GM12878 (cell line): ENCODE measurements around the gene ITFG1. TPM values are rescaled to one million over a fixed set of nuclear protein-coding genes. Genes with fewer than 3 reads are reported as not detected.

Source experiments
- BRCA1 ChIP-seq: IDR thresholded peaks from 2 replicates; pipeline ENCODE4 v1.6.1; 2011; ENCODE audit warnings: low read depth, low read length, improper control_type of control experiment
- CBFB ChIP-seq: IDR thresholded peaks from 2 replicates; pipeline ENCODE4 v1.6.1; 2016; ENCODE audit warnings: antibody characterized with exemption, low read depth
- EED ChIP-seq: sonication (generic); IDR thresholded peaks from 2 replicates; pipeline ENCODE4 v1.6.1; 2016; ENCODE audit warnings: antibody characterized with exemption, low read depth
- HDAC6 ChIP-seq: fragments of 200-600 bp; sonication (generic); IDR thresholded peaks from one replicate; pipeline ENCODE4 v1.8.0; 2017; ENCODE audit warnings: antibody characterized with exemption; ENCODE audit not compliant: unreplicated experiment
- HDGF ChIP-seq: fragments of 450-650 bp; IDR thresholded peaks from 2 replicates; pipeline ENCODE4 v1.6.1; 2016; ENCODE audit warnings: antibody characterized with exemption
- IRF5 ChIP-seq: fragments of 450-650 bp; IDR thresholded peaks from 2 replicates; pipeline ENCODE4 v1.6.1; 2017; ENCODE audit warnings: borderline replicate concordance
- KAT2A ChIP-seq: conservative IDR thresholded peaks from 2 replicates; pipeline ENCODE4 v1.6.1; 2011; ENCODE audit warnings: low read depth, low read length; ENCODE audit not compliant: control insufficient read depth
- NBN ChIP-seq: fragments of 450-650 bp; IDR thresholded peaks from 2 replicates; pipeline ENCODE4 v1.6.1; 2016
- NFXL1 ChIP-seq: fragments of 450-650 bp; IDR thresholded peaks from 2 replicates; pipeline ENCODE4 v1.6.1; 2017; ENCODE audit warnings: antibody characterized with exemption, mild to moderate bottlenecking, borderline replicate concordance
- NRF1 ChIP-seq: conservative IDR thresholded peaks from 2 replicates; pipeline ENCODE4 v1.6.1; 2011; ENCODE audit warnings: mild to moderate bottlenecking, low read depth, low read length, improper control_type of control experiment
- RAD51 ChIP-seq: fragments of 450-650 bp; IDR thresholded peaks from 2 replicates; pipeline ENCODE4 v1.6.1; 2016; ENCODE audit warnings: moderate library complexity, mild to moderate bottlenecking, inconsistent platforms
- RB1 ChIP-seq: fragments of 450-650 bp; formaldehyde crosslinking; IDR thresholded peaks from 2 replicates; pipeline ENCODE4 v1.6.1; 2017; ENCODE audit warnings: mild to moderate bottlenecking, borderline replicate concordance
- SMAD1 ChIP-seq: fragments of 450-650 bp; IDR thresholded peaks from 2 replicates; pipeline ENCODE4 v1.6.1; 2018; ENCODE audit warnings: mild to moderate bottlenecking, low read depth; ENCODE audit not compliant: partially characterized antibody
- SMARCA5 ChIP-seq: fragments of 450-650 bp; IDR thresholded peaks from 2 replicates; pipeline ENCODE4 v1.6.1; 2017; ENCODE audit warnings: mild to moderate bottlenecking
- SPI1 ChIP-seq: IDR thresholded peaks from 2 replicates; pipeline ENCODE4 v1.6.1; 2011; ENCODE audit warnings: low read depth, mild to moderate bottlenecking, low read length, moderate library complexity, borderline replicate concordance; ENCODE audit not compliant: insufficient read depth
- SRF ChIP-seq, 2 experiments: IDR thresholded peaks; 2 replicates each; pipeline ENCODE4 v1.6.1; 2011; ENCODE audit warnings: low read depth in 2 of 2, low read length in 2 of 2, mild to moderate bottlenecking in 1 of 2, moderate library complexity in 1 of 2
- TBL1XR1 ChIP-seq: IDR thresholded peaks from 2 replicates; pipeline ENCODE4 v1.6.1; 2012; ENCODE audit warnings: low read depth, low read length, improper control_type of control experiment
- YBX1 ChIP-seq: fragments of 450-650 bp; IDR thresholded peaks from 2 replicates; pipeline ENCODE4 v1.6.1; 2016; ENCODE audit warnings: antibody characterized with exemption
- YY1 ChIP-seq: IDR thresholded peaks from 2 replicates; pipeline ENCODE4 v1.6.1; 2011; ENCODE audit warnings: low read depth, mild to moderate bottlenecking, low read length
- ZBTB33 ChIP-seq: fragments of 450-650 bp; IDR thresholded peaks from 2 replicates; pipeline ENCODE4 v1.6.1; 2017; ENCODE audit warnings: mild to moderate bottlenecking
- ZNF217 ChIP-seq: fragments of 450-650 bp; IDR thresholded peaks from 2 replicates; pipeline ENCODE4 v1.6.1; 2017; ENCODE audit warnings: antibody characterized with exemption, mild to moderate bottlenecking
- ZNF384 ChIP-seq: IDR thresholded peaks from 2 replicates; pipeline ENCODE4 v1.6.1; 2012; ENCODE audit warnings: low read depth, mild to moderate bottlenecking, low read length, improper control_type of control experiment, borderline replicate concordance
- ZSCAN29 ChIP-seq: fragments of 450-650 bp; IDR thresholded peaks from 2 replicates; pipeline ENCODE4 v1.6.1; 2017; ENCODE audit warnings: mild to moderate bottlenecking, moderate library complexity
- polyA plus RNA-seq, 11 experiments: library from polyadenylated mRNA; depleted of rRNA in 4 of 11; unstranded in 6 of 11; stranded (reverse) in 5 of 11; fragments of >200 nt; fragmentation: Nextera tagmentation in 4 of 11; fragmentation: Illumina TruSeq in 1 of 11; extraction: Ambion mirVana in 4 of 11; extraction: Trizol in 1 of 11; gene quantifications; 1 replicate in 1 of 11; 2 replicates in 10 of 11; pipeline versions ENCODE4 v1.2.1 to v1.2.3, GENCODE V29; 2011 to 2016; ENCODE audit warnings: inconsistent platforms in 2 of 11, missing spikeins in 2 of 11, low read depth in 1 of 11
- total RNA-seq, 4 experiments: library from RNA; depleted of rRNA in 3 of 4; stranded (reverse); fragments of >200 nt in 3 of 4; fragmentation: Illumina TruSeq in 1 of 4; extraction: Trizol in 1 of 4; gene quantifications; 2 replicates each; pipeline versions ENCODE4 v1.2.1 to v1.2.3, GENCODE V29; 2013 to 2021
- TF ChIP-seq, protein P1 (sequence below): IDR thresholded peaks from 2 replicates; pipeline ENCODE4 v1.6.1; 2012; ENCODE audit warnings: low read depth, low read length, improper control_type of control experiment
- TF ChIP-seq, protein P2 (sequence below): fragments of 450-650 bp; IDR thresholded peaks from 2 replicates; pipeline ENCODE4 v1.6.1; 2017; ENCODE audit warnings: mild to moderate bottlenecking, low read depth, inconsistent platforms; ENCODE audit not compliant: poor library complexity, severe bottlenecking

Gene ITFG1
- total and polyA plus RNA-seq, 10 of the 15 experiments (the other 5 are each of a cell fraction or from before 2014, with no cell fraction given): 9.3 to 56.3 (median 28.6) TPM

DNA sequence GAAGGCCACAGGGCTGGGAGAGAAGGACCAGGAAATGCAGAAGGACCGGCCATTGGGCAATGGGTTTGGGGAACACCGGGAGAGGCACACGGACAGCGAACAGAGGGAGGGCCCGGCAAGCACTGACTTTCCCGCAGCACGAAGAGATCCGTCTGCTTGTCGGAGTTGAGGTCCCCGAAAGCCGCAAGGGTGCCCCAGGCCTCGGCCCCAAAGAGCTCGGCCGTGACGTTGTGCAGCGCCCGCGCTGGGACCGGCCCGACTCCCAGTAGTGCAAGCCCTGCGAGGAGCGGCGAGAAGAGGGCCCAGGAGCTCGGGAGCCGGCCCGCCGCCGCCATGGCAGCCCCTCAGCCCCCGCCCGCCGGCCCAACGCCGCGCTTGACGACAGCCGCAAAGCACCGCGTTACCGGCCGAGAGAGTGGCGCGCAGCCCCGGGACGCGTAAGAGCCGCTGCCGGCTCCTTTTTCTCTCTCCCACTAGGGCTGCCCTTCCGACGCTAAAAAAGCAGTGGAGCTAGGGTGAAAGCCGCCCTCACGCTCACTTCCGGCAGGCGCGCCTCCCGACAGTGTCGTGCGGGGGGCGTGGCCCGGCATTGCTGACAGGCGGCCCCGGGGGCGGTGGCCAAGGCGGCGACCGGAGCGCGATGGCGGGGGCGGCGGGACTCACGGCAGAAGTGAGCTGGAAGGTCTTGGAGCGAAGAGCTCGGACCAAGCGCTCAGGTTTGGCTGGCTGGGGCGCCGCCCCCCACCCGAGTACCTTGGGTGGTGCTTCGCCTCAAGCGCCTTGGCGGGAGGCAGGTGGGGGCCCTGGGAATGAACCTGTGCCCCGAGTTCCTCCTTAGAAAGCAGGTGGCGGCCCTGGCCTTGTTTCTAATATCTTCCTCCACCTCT, at the start of gene ITFG1, which contains the start of gene PHKB (continued):
- TF ChIP-seq ZBTB33: no peak
- no peak for TF ChIP-seq SRF (IDR thresholded peaks at IDR 0.05; ENCODE audit: low read depth in 2 of 2, low read length in 2 of 2)
- TF ChIP-seq RB1: peak; percentile 37; the same call in 1 of the 2 replicates
- no peak for TF ChIP-seq NRF1
- no peak for TF ChIP-seq RAD51
- peak; percentile 55 for TF ChIP-seq SMARCA5
- TF ChIP-seq YBX1: no peak
- peak; percentile 94 for TF ChIP-seq YY1
- no peak for TF ChIP-seq KAT2A
- no peak for TF ChIP-seq HDAC6
- no peak for TF ChIP-seq NBN
- TF ChIP-seq ZNF384: no peak
- no peak for TF ChIP-seq BRCA1
- TF ChIP-seq CBFB: peak; percentile 38; the same call in 1 of the 2 replicates
- TF ChIP-seq, protein P1, sequence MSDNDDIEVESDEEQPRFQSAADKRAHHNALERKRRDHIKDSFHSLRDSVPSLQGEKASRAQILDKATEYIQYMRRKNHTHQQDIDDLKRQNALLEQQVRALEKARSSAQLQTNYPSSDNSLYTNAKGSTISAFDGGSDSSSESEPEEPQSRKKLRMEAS: no peak
- TF ChIP-seq NFXL1: no peak
- TF ChIP-seq, protein P2, sequence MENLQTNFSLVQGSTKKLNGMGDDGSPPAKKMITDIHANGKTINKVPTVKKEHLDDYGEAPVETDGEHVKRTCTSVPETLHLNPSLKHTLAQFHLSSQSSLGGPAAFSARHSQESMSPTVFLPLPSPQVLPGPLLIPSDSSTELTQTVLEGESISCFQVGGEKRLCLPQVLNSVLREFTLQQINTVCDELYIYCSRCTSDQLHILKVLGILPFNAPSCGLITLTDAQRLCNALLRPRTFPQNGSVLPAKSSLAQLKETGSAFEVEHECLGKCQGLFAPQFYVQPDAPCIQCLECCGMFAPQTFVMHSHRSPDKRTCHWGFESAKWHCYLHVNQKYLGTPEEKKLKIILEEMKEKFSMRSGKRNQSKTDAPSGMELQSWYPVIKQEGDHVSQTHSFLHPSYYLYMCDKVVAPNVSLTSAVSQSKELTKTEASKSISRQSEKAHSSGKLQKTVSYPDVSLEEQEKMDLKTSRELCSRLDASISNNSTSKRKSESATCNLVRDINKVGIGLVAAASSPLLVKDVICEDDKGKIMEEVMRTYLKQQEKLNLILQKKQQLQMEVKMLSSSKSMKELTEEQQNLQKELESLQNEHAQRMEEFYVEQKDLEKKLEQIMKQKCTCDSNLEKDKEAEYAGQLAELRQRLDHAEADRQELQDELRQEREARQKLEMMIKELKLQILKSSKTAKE: no peak
- no peak for TF ChIP-seq ZNF217
- TF ChIP-seq HDGF: no peak
- no peak for TF ChIP-seq SMAD1
- TF ChIP-seq SPI1: no peak
- no peak for TF ChIP-seq ZSCAN29
- no peak for TF ChIP-seq EED
- TF ChIP-seq IRF5: no peak
- no peak for TF ChIP-seq TBL1XR1
